Measurements from ENCODE around the gene SV2B.

SV2B gene

DNA sequence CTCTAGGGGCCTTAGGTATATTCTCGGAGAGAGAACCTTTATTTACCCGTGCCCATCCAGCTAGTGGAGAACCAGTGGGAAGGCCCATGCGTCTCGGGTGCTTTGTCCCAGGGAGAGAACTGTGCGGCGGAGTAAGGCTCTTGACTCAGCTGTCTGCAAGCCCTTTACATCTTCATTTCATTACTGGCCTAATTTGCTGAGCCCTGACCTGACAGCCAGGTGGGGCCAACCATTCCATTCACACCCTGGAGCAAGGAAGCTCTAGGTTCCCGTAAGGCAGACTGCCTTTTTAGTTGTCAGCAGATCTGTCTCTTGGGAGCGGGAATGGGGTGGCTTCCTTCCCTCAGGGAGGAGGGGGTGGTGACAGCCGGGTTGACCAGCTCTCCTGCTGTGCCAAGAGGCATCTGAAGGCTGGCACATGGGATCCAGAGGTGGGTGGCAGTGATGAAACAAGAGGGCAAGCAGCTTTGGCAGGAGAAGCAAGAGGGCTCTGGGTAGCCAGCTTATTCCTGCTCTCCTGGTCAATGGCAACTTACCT is 36.4 kb downstream of the SV2B start:
- no peak overlapping the region for H3K4me3 ChIP-seq (replicated peaks; ENCODE audit: insufficient read depth, low read length)
- H3K27ac ChIP-seq (replicated peaks) = no peak overlapping the region
- peaks cover 4% of the 10 kb centered on the region for H3K27me3 ChIP-seq (ENCODE audit: insufficient read depth, poor library complexity, severe bottlenecking)
- DNase-seq (ENCODE audit: low read depth in 1 of 2, low spot score in 1 of 2) = no peak
- TF ChIP-seq POLR2AphosphoS5 (IDR thresholded peaks at IDR 0.05; ENCODE audit: low read depth) (no peak), CTCF (IDR thresholded peaks at IDR 0.05; ENCODE audit: insufficient read depth, low read length) (no peak), SPI1 (IDR thresholded peaks at IDR 0.05; ENCODE audit: borderline replicate concordance, low read depth) (no peak), GABPA (IDR thresholded peaks at IDR 0.05; ENCODE audit: low read depth) (no peak)
- TF ChIP-seq, protein P1, sequence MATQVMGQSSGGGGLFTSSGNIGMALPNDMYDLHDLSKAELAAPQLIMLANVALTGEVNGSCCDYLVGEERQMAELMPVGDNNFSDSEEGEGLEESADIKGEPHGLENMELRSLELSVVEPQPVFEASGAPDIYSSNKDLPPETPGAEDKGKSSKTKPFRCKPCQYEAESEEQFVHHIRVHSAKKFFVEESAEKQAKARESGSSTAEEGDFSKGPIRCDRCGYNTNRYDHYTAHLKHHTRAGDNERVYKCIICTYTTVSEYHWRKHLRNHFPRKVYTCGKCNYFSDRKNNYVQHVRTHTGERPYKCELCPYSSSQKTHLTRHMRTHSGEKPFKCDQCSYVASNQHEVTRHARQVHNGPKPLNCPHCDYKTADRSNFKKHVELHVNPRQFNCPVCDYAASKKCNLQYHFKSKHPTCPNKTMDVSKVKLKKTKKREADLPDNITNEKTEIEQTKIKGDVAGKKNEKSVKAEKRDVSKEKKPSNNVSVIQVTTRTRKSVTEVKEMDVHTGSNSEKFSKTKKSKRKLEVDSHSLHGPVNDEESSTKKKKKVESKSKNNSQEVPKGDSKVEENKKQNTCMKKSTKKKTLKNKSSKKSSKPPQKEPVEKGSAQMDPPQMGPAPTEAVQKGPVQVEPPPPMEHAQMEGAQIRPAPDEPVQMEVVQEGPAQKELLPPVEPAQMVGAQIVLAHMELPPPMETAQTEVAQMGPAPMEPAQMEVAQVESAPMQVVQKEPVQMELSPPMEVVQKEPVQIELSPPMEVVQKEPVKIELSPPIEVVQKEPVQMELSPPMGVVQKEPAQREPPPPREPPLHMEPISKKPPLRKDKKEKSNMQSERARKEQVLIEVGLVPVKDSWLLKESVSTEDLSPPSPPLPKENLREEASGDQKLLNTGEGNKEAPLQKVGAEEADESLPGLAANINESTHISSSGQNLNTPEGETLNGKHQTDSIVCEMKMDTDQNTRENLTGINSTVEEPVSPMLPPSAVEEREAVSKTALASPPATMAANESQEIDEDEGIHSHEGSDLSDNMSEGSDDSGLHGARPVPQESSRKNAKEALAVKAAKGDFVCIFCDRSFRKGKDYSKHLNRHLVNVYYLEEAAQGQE (IDR thresholded peaks at IDR 0.05; ENCODE audit: insufficient replicate concordance, low read depth) = no peak

- no peak overlapping the region for H3K27ac ChIP-seq (replicated peaks)
- DNase-seq (ENCODE audit: low read depth in 1 of 2, low spot score in 1 of 2) = no peak
- peaks cover 2% of the 10 kb centered on the region for H3K27me3 ChIP-seq (ENCODE audit: insufficient read depth, poor library complexity, severe bottlenecking)
- no peak overlapping the region for H3K4me3 ChIP-seq (replicated peaks; ENCODE audit: insufficient read depth, low read length)
- TF ChIP-seq, protein P1 (IDR thresholded peaks at IDR 0.05; ENCODE audit: insufficient replicate concordance, low read depth) = no peak
- TF ChIP-seq POLR2AphosphoS5 (IDR thresholded peaks at IDR 0.05; ENCODE audit: low read depth) = no peak
- TF ChIP-seq SPI1 (IDR thresholded peaks at IDR 0.05; ENCODE audit: borderline replicate concordance, low read depth) = no peak
- no peak for TF ChIP-seq GABPA (IDR thresholded peaks at IDR 0.05; ENCODE audit: low read depth)
- no peak for TF ChIP-seq CTCF (IDR thresholded peaks at IDR 0.05; ENCODE audit: insufficient read depth, low read length)
Observed at GRCh38 chr15:91140601-91141000, 40.5 kb downstream of the SV2B start.

DNA sequence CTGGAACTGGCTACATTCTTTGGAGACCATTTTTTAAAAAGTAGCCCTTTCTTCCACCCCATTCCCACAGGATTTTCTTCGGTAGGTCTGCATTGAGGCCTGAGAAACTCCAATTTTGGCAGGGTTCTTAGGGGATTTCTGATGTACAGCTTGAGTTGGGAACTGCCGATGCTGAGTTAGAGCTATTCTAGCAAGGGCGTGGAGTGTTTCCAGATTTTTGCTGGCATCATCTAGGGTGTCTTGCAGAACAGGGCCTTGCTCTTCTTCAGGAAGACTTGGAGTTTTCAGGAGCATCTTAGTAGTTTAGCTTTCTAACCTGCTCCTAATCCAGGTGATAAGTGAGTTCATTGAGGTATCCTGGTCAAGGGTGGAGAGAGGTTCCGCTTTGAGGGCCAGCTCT is 41.0 kb downstream of the SV2B start:
- DNase-seq (ENCODE audit: low read depth in 1 of 2, low spot score in 1 of 2) = no peak
- TF ChIP-seq SPI1 (IDR thresholded peaks at IDR 0.05; ENCODE audit: borderline replicate concordance, low read depth) (no peak), POLR2AphosphoS5 (IDR thresholded peaks at IDR 0.05; ENCODE audit: low read depth) (no peak), CTCF (IDR thresholded peaks at IDR 0.05; ENCODE audit: insufficient read depth, low read length) (no peak), GABPA (IDR thresholded peaks at IDR 0.05; ENCODE audit: low read depth) (no peak)
- TF ChIP-seq, protein P1 (IDR thresholded peaks at IDR 0.05; ENCODE audit: insufficient replicate concordance, low read depth) = no peak
- H3K27ac ChIP-seq (replicated peaks) = no peak overlapping the region

More for the DNA sequence above, 41.0 kb downstream of the SV2B start:
- H3K27me3 ChIP-seq (ENCODE audit: insufficient read depth, poor library complexity, severe bottlenecking) = peaks cover 4% of the 10 kb centered on the region
- H3K4me3 ChIP-seq (replicated peaks; ENCODE audit: insufficient read depth, low read length) = no peak overlapping the region

All from HL-60 (cell line).